ENCODE data around the gene WWC2. TPM values are rescaled to one million over a fixed set of nuclear protein-coding genes. Genes with fewer than 3 reads are reported as not detected.

The WWC2 gene
- total RNA-seq, 6 donors from 2014 or later: 87.0 to 179 (median 121) TPM

GRCh38 chr4:183362916-183363542 is 264.0 kb downstream of the WWC2 start:
- WGBS, 2 donors: 68 to 71% methylated on average over 15 of the region's 15 CpGs
- H3K27ac ChIP-seq: no peak overlapping the region
- no peaks in the 10 kb centered on the region for H3K27me3 ChIP-seq
- DNase-seq (no peak), ATAC-seq (ENCODE audit: low FRiP score in 2 of 2) (no peak)
- no peak overlapping the region for H3K4me3 ChIP-seq
- no peak for TF ChIP-seq POLR2A (IDR thresholded peaks at IDR 0.05)
- TF ChIP-seq EP300 (IDR thresholded peaks at IDR 0.05): no peak
- TF ChIP-seq CTCF (IDR thresholded peaks at IDR 0.05): no peak
- TF ChIP-seq POLR2AphosphoS5 (IDR thresholded peaks at IDR 0.05): no peak
- no peaks in the 10 kb centered on the region for H3K4me1 ChIP-seq
- H3K36me3 ChIP-seq: no peaks in the 10 kb centered on the region
- H3K9me3 ChIP-seq: no peaks in the 10 kb centered on the region

- no peak for ATAC-seq (ENCODE audit: low FRiP score in 2 of 2)
- WGBS, 2 donors: 74 to 76% methylated on average over 10 of the region's 10 CpGs
- no peak for DNase-seq
- no peaks in the 10 kb centered on the region for H3K9me3 ChIP-seq
- H3K27ac ChIP-seq: no peak overlapping the region
- no peak overlapping the region for H3K4me3 ChIP-seq
- no peaks in the 10 kb centered on the region for H3K36me3 ChIP-seq
- no peaks in the 10 kb centered on the region for H3K4me1 ChIP-seq
- H3K27me3 ChIP-seq: no peaks in the 10 kb centered on the region
- TF ChIP-seq EP300 (IDR thresholded peaks at IDR 0.05) (no peak), POLR2AphosphoS5 (IDR thresholded peaks at IDR 0.05) (no peak), POLR2A (IDR thresholded peaks at IDR 0.05) (no peak), CTCF (IDR thresholded peaks at IDR 0.05) (no peak)
Measured at GRCh38 chr4:183364025-183364424, 265.0 kb downstream of the WWC2 start.

GRCh38 chr4:183366206-183366835 is 267.3 kb downstream of the WWC2 start:
- ATAC-seq (ENCODE audit: low FRiP score in 2 of 2): no peak
- 85 to 87% methylated on average over 16 of the region's 16 CpGs for WGBS, 2 donors
- DNase-seq: no peak
- no peak for TF ChIP-seq POLR2A (IDR thresholded peaks at IDR 0.05)
- no peak for TF ChIP-seq EP300 (IDR thresholded peaks at IDR 0.05)
- TF ChIP-seq POLR2AphosphoS5 (IDR thresholded peaks at IDR 0.05): no peak
- no peak for TF ChIP-seq CTCF (IDR thresholded peaks at IDR 0.05)
- Histone ChIP-seq H3K27me3 (no peaks in the 10 kb centered on the region), H3K27ac (no peak overlapping the region), H3K4me1 (no peaks in the 10 kb centered on the region), H3K4me3 (no peak overlapping the region), H3K36me3 (no peaks in the 10 kb centered on the region), H3K9me3 (no peaks in the 10 kb centered on the region)

GRCh38 chr4:183369073-183369472 is 270.0 kb downstream of the WWC2 start:
- 77 to 82% methylated on average over 8 of the region's 8 CpGs for WGBS, 2 donors
- Histone ChIP-seq H3K4me3 (no peak overlapping the region), H3K36me3 (no peaks in the 10 kb centered on the region), H3K27me3 (no peaks in the 10 kb centered on the region), H3K9me3 (no peaks in the 10 kb centered on the region), H3K4me1 (no peaks in the 10 kb centered on the region), H3K27ac (no peak overlapping the region)
- no peak for DNase-seq
- no peak for ATAC-seq (ENCODE audit: low FRiP score in 2 of 2)
- TF ChIP-seq EP300 (IDR thresholded peaks at IDR 0.05): no peak
- TF ChIP-seq POLR2A (IDR thresholded peaks at IDR 0.05): no peak
- no peak for TF ChIP-seq POLR2AphosphoS5 (IDR thresholded peaks at IDR 0.05)
- no peak for TF ChIP-seq CTCF (IDR thresholded peaks at IDR 0.05)

Other genes with a start within 250 kb of the WWC2 start
- 10 to 100 TPM; 31.2 to 96.4 (median 70.7) TPM for gene DCTD, start 181.9 kb upstream of the WWC2 start, total RNA-seq
- gene CLDN22, start 221.0 kb downstream of the WWC2 start, total RNA-seq: 1 to 10 TPM in 1 of 6 donors, not detected in 5; 1.8 TPM
- not detected for gene CLDN24, start 223.2 kb downstream of the WWC2 start, total RNA-seq